ENCODE results near the gene ARFIP2.

DNA sequence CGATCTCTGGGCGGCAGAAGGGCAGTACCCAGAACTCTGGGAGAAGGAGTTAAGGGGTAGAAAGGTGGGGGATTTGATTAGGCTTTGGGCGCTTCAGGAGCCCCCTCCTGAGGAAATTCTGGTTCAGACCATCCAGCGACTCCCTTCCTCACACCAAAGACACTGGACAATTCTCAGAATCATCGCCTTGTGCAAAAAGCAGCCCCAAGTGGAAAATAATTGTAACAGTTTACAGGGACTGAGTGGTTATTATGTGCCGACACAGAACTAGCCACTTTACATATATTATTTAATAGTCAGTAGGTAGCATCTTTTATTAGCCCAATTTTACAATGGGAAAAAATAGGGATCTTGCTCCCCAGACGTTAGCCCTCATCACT lies 6.7 kb downstream of the ARFIP2 start:
- TF ChIP-seq EZH2 (IDR thresholded peaks at IDR 0.05; ENCODE audit: borderline replicate concordance, low read depth, low read length, severe bottlenecking) (no peak), POLR2AphosphoS5 (IDR thresholded peaks at IDR 0.05; ENCODE audit: insufficient read depth, low read depth, low read length) (no peak), POLR2A (IDR thresholded peaks at IDR 0.05; ENCODE audit: low read depth, low read length) (no peak), FOS (IDR thresholded peaks at IDR 0.05; ENCODE audit: borderline replicate concordance, insufficient read depth, low read length) (no peak), JUN (IDR thresholded peaks at IDR 0.05; ENCODE audit: borderline replicate concordance, insufficient read depth, insufficient read length, low read depth) (no peak), GATA2 (IDR thresholded peaks at IDR 0.05; ENCODE audit: insufficient read depth, insufficient read length, low read depth, low read length) (no peak), MYC (IDR thresholded peaks at IDR 0.05; ENCODE audit: low read depth, low read length) (no peak)
- TF ChIP-seq, protein P1, sequence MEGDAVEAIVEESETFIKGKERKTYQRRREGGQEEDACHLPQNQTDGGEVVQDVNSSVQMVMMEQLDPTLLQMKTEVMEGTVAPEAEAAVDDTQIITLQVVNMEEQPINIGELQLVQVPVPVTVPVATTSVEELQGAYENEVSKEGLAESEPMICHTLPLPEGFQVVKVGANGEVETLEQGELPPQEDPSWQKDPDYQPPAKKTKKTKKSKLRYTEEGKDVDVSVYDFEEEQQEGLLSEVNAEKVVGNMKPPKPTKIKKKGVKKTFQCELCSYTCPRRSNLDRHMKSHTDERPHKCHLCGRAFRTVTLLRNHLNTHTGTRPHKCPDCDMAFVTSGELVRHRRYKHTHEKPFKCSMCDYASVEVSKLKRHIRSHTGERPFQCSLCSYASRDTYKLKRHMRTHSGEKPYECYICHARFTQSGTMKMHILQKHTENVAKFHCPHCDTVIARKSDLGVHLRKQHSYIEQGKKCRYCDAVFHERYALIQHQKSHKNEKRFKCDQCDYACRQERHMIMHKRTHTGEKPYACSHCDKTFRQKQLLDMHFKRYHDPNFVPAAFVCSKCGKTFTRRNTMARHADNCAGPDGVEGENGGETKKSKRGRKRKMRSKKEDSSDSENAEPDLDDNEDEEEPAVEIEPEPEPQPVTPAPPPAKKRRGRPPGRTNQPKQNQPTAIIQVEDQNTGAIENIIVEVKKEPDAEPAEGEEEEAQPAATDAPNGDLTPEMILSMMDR (IDR thresholded peaks at IDR 0.05; ENCODE audit: extremely low read depth in 1 of 2, insufficient read depth in 1 of 2, low read depth in 1 of 2, low read length in 2 of 2): no peak
- TF ChIP-seq, protein P2, sequence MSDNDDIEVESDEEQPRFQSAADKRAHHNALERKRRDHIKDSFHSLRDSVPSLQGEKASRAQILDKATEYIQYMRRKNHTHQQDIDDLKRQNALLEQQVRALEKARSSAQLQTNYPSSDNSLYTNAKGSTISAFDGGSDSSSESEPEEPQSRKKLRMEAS (IDR thresholded peaks at IDR 0.05; ENCODE audit: insufficient read depth, insufficient read length): no peak
